HuH-7.5 (cell line): ENCODE results near the gene NR2F6.
"Not testable (repeated sequence)": the region's sequence is repeated elsewhere in the genome, so short reads cannot be mapped to it uniquely, and the experiment has no call there.

Experiments used
- DNase-seq: peaks from one replicate; pipeline ENCODE4 v3.0.0; 2011; ENCODE audit warnings: low spot score

The NR2F6 gene

GRCh38 chr19:17210296-17210695 is 35.4 kb downstream of the NR2F6 start:
- no peak for DNase-seq

GRCh38 chr19:17209126-17210036 is 36.3 kb downstream of the NR2F6 start:
- DNase-seq = no peak

- DNase-seq = no peak
Measured at GRCh38 chr19:17206736-17207581, 38.8 kb downstream of the NR2F6 start.

- peak; percentile 87 for DNase-seq
Measured at GRCh38 chr19:17205237-17206140, 40.2 kb downstream of the NR2F6 start.

- DNase-seq = no peak
Measured at GRCh38 chr19:17202713-17203112, 43.0 kb downstream of the NR2F6 start.

- no peak for DNase-seq
Measured at GRCh38 chr19:17202249-17202648, 43.5 kb downstream of the NR2F6 start.

- peak; percentile 70 for DNase-seq
Measured at GRCh38 chr19:17200408-17201079, 45.2 kb downstream of the NR2F6 start.

- no peak for DNase-seq
Measured at GRCh38 chr19:17197666-17198065, 48.1 kb downstream of the NR2F6 start.

GRCh38 chr19:17196610-17197009 is 49.1 kb downstream of the NR2F6 start:
- no peak for DNase-seq

- no peak for DNase-seq
Measured at GRCh38 chr19:17195106-17195505, 50.6 kb downstream of the NR2F6 start.

GRCh38 chr19:17194608-17195007 is 51.1 kb downstream of the NR2F6 start:
- no peak for DNase-seq

GRCh38 chr19:17192751-17193150 is 53.0 kb downstream of the NR2F6 start:
- no peak for DNase-seq

- DNase-seq = not testable (repeated sequence)
Measured at GRCh38 chr19:17191736-17192135, 54.0 kb downstream of the NR2F6 start.

- DNase-seq = no peak
Measured at GRCh38 chr19:17185590-17185989, 60.1 kb downstream of the NR2F6 start.

- DNase-seq = no peak
Measured at GRCh38 chr19:17184371-17184841, 61.3 kb downstream of the NR2F6 start.

GRCh38 chr19:17183858-17184321 is 61.8 kb downstream of the NR2F6 start:
- DNase-seq = no peak

- no peak for DNase-seq
Measured at GRCh38 chr19:17183271-17183761, 62.4 kb downstream of the NR2F6 start.
